ENCODE data around the gene LLPH.

DNA sequence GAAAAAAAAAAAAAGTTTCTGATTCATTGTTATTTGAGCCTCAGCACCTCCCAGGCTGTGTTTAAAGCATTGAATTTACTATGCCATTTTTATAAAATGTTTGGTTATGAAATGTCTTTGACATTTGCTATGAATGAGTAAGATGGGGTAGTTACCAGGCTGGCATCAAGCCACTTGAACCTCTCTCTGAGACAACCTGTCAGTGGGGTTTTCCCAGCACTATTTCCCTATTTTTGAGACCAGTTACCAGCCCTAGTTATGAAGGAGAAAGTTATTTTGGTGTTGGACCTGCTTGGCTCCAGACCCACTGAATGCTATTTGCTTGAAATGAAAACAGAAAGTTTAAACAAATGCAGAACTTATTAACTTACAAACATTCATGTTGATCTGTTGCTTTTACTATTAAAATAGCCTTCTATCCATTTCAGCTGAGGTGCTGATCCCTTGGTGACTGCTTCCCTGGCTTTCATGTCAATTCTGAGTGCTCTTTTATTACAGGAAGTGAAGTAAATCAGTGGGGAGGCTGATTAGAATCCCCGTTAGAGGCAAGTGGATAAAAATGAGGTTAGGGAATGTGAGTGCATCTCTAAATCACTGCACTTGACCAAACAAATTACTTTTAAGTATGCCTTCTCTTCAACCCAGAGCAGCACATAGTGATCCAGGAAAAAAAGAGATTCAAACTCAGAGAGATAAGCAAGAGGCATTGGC lies 37.8 kb downstream of the LLPH start:
- TF ChIP-seq JUND (IDR thresholded peaks at IDR 0.05) (peak; percentile 47; the same call in 1 of the 2 replicates), EP300 (IDR thresholded peaks at IDR 0.05; ENCODE audit: borderline replicate concordance in 1 of 2, low read depth in 1 of 2, low read length in 1 of 2) (0 out of 4 replicates have a peak, but pooled peaks of 1 of the 2 experiments have one; percentile 51), RAD21 (IDR thresholded peaks at IDR 0.05; ENCODE audit: low read length) (no peak)
- TF ChIP-seq, protein P1, sequence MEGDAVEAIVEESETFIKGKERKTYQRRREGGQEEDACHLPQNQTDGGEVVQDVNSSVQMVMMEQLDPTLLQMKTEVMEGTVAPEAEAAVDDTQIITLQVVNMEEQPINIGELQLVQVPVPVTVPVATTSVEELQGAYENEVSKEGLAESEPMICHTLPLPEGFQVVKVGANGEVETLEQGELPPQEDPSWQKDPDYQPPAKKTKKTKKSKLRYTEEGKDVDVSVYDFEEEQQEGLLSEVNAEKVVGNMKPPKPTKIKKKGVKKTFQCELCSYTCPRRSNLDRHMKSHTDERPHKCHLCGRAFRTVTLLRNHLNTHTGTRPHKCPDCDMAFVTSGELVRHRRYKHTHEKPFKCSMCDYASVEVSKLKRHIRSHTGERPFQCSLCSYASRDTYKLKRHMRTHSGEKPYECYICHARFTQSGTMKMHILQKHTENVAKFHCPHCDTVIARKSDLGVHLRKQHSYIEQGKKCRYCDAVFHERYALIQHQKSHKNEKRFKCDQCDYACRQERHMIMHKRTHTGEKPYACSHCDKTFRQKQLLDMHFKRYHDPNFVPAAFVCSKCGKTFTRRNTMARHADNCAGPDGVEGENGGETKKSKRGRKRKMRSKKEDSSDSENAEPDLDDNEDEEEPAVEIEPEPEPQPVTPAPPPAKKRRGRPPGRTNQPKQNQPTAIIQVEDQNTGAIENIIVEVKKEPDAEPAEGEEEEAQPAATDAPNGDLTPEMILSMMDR (IDR thresholded peaks at IDR 0.05) = no peak

All from SK-N-SH (cell line).